Measurements from ENCODE around the gene UGT2A2.

Gene UGT2A2

DNA sequence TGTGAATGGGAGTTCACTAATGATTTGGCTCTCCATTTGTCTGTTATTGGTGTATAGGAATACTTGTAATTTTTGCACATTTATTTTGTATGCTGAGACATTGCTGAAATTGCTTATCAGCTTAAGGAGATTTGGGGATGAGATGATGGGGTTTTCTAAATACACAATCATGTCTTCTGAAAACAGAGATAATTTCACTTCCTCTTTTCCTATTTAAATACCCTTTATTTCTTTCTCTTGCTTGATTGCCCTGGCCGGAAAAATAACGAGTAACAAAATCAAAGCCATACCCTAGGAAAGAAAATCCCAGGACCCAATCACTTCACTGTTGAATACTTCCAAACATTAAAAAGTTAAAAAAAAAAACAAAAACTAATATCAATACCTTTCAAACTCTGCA lies 76.0 kb downstream of the UGT2A2 start:
- TF ChIP-seq CTCF (IDR thresholded peaks at IDR 0.05; ENCODE audit: unreplicated experiment in 3 of 3), result no peak
- Mint-ChIP-seq H3K4me3 (no peak overlapping the region), H3K4me1 (no peaks in the 10 kb centered on the region)

DNA sequence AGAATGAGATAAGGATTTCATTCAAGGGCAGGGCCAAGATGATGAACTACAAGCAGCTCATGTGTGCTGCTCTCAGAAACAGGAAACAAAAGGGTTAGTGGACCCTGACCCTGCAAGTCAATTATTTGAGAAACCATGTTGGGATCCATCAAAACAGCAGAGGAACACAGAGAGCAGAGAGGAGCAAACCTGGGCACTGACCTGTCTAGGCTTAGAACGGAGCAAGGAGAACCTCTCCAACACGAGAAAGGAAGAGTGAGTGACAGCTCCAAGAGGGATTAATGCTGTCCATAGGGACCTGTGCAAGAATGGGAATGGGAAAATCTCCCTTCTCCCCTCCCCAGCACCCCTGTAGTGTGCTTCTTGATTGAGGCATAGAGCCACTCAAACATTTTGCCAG lies 89.8 kb downstream of the UGT2A2 start:
- Mint-ChIP-seq H3K4me1 (peaks cover 19% of the 10 kb centered on the region), H3K27ac (no peak overlapping the region), H3K36me3 (ENCODE audit: low read depth) (no peaks in the 10 kb centered on the region), H3K9me3 (peaks cover 5% of the 10 kb centered on the region), H3K4me3 (no peak overlapping the region), H3K27me3 (ENCODE audit: low read depth) (no peaks in the 10 kb centered on the region)
- no peak for TF ChIP-seq CTCF (IDR thresholded peaks at IDR 0.05; ENCODE audit: unreplicated experiment in 3 of 3)

More for the DNA sequence above, 76.0 kb downstream of the UGT2A2 start:
- Mint-ChIP-seq H3K36me3 (ENCODE audit: low read depth) (no peaks in the 10 kb centered on the region), H3K27me3 (ENCODE audit: low read depth) (no peaks in the 10 kb centered on the region), H3K27ac (no peak overlapping the region), H3K9me3 (no peaks in the 10 kb centered on the region)

DNA sequence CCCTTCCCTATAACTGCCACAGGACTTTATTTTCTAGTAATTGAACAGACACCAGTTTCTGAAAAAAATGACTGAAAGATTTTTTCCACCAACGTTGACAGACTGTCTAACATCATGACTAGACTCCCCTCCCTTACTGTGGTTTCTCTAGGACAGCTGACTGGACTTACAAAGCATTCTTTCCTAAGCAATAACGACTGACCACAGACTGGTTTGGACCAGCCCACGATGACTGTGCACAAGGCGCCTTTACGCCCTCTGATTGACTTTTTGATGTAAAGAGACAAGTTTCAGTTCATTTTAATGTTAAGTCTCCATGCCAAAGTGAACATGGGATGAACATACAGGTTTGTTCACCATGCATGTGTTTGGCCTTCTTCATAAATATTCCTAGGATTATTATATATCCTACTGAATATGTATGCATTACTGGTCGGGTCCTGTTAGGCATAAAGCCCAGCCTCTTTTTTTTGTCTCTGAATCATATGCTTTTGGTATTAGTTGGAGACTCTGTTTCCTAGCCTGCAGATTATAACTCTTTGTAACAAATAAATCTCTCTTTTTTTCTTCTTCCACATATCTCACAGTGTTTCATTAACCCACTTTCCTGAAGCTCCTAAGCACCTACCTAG lies 93.2 kb downstream of the UGT2A2 start:
- no peak for TF ChIP-seq CTCF (IDR thresholded peaks at IDR 0.05; ENCODE audit: unreplicated experiment in 3 of 3)
- peaks cover 7% of the 10 kb centered on the region for H3K9me3 Mint-ChIP-seq
- peak overlapping the region in 2 of 3 experiments; percentile 12 to 59 for H3K4me3 Mint-ChIP-seq
- no peaks in the 10 kb centered on the region for H3K36me3 Mint-ChIP-seq (ENCODE audit: low read depth)
- H3K27ac Mint-ChIP-seq, result peak overlapping the region; percentile 18 to 73 (median 40)
- H3K27me3 Mint-ChIP-seq (ENCODE audit: low read depth), result no peaks in the 10 kb centered on the region
- H3K4me1 Mint-ChIP-seq, result peaks cover 19% of the 10 kb centered on the region
